PC-3 (cell line): ENCODE measurements around the gene MYB.

ENCODE experiments used
- EZH2 ChIP-seq: fragments of 300-600 bp; sonication (generic); IDR thresholded peaks from one replicate; pipeline ENCODE4 v1.6.1; 2017; ENCODE audit warnings: antibody characterized with exemption, mild to moderate bottlenecking, low read length; ENCODE audit not compliant: unreplicated experiment
- TF ChIP-seq, protein P1 (sequence below): fragments of 300-600 bp; sonication (generic); conservative IDR thresholded peaks from 2 replicates; pipeline ENCODE4 v1.5.1; 2017; ENCODE audit warnings: antibody characterized with exemption, low read depth, mild to moderate bottlenecking, low read length

DNA sequence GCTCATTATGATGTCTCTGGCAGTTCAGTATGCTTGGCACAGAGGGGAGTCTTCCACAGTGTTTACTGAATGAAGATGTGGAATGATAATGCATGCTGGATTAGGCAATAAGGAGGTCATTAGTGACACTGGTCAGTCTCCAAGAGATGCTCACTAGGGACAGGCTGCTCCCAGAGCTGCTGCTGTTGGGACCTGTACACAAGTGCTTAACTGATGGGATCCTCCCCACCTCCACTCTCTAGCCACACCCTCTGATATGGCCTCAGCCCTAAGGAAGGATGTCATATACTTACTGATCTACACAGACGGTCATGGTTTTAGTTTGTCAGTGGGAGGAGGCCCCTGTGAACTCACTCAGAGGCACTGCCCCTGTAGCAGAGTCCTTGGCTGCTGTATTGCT is 73.4 kb downstream of the MYB start:
- TF ChIP-seq, protein P1, sequence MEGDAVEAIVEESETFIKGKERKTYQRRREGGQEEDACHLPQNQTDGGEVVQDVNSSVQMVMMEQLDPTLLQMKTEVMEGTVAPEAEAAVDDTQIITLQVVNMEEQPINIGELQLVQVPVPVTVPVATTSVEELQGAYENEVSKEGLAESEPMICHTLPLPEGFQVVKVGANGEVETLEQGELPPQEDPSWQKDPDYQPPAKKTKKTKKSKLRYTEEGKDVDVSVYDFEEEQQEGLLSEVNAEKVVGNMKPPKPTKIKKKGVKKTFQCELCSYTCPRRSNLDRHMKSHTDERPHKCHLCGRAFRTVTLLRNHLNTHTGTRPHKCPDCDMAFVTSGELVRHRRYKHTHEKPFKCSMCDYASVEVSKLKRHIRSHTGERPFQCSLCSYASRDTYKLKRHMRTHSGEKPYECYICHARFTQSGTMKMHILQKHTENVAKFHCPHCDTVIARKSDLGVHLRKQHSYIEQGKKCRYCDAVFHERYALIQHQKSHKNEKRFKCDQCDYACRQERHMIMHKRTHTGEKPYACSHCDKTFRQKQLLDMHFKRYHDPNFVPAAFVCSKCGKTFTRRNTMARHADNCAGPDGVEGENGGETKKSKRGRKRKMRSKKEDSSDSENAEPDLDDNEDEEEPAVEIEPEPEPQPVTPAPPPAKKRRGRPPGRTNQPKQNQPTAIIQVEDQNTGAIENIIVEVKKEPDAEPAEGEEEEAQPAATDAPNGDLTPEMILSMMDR = no peak
- TF ChIP-seq EZH2 = no peak
